SK-N-SH treated with all-trans-retinoic acid at 6 μM for 48 hours (cell line): Measurements from ENCODE around the gene IRAK4.

Source experiments
- ATAC-seq: fragments of 200-7000 bp; cut with Tn5 transposase; 3 replicates; pipeline ENCODE4 v1.9.1; 2020; ENCODE audit warnings: mild to moderate bottlenecking, moderate library complexity
- BACH2 ChIP-seq: fragments of 250-450 bp; sonication (Bioruptor Pico); IDR thresholded peaks from 2 replicates; pipeline ENCODE4 v1.9.0; 2021; ENCODE audit warnings: mild to moderate bottlenecking, borderline replicate concordance
- CSDC2 ChIP-seq: fragments of 250-450 bp; sonication (Bioruptor Pico); IDR thresholded peaks from 2 replicates; pipeline ENCODE4 v1.5.0; 2020; ENCODE audit warnings: mild to moderate bottlenecking, moderate library complexity
- CSRNP3 ChIP-seq: fragments of 250-450 bp; sonication (Bioruptor Pico); IDR thresholded peaks from 2 replicates; pipeline ENCODE4 v1.5.1; 2021; ENCODE audit warnings: mild to moderate bottlenecking, moderate library complexity
- ESRRG ChIP-seq: fragments of 250-450 bp; sonication (Bioruptor Pico); IDR thresholded peaks from 2 replicates; pipeline ENCODE4 v1.6.1; 2021; ENCODE audit warnings: mild to moderate bottlenecking
- GLIS3 ChIP-seq: fragments of 250-450 bp; sonication (Bioruptor Pico); IDR thresholded peaks from 2 replicates; pipeline ENCODE4 v1.5.0; 2020; ENCODE audit warnings: mild to moderate bottlenecking, moderate library complexity
- ISL1 ChIP-seq: fragments of 250-450 bp; sonication (Bioruptor Pico); IDR thresholded peaks from 2 replicates; pipeline ENCODE4 v2.1.2; 2022; ENCODE audit warnings: mild to moderate bottlenecking, moderate library complexity
- OSR1 ChIP-seq: fragments of 250-450 bp; sonication (Bioruptor Pico); IDR thresholded peaks from 2 replicates; pipeline ENCODE4 v1.8.0; 2022; ENCODE audit warnings: moderate library complexity, mild to moderate bottlenecking, inconsistent platforms
- PATZ1 ChIP-seq: fragments of 250-450 bp; sonication (Bioruptor Pico); IDR thresholded peaks from 2 replicates; pipeline ENCODE4 v1.8.0; 2020; ENCODE audit warnings: mild to moderate bottlenecking, moderate library complexity, borderline replicate concordance
- PPARA ChIP-seq: fragments of 250-450 bp; sonication (Bioruptor Pico); IDR thresholded peaks from 2 replicates; pipeline ENCODE4 v1.5.0; 2020; ENCODE audit warnings: mild to moderate bottlenecking, borderline replicate concordance
- RARB ChIP-seq: fragments of 250-450 bp; sonication (Bioruptor Pico); IDR thresholded peaks from 2 replicates; pipeline ENCODE4 v1.8.0; 2021; ENCODE audit warnings: mild to moderate bottlenecking, moderate library complexity
- SNAI2 ChIP-seq: fragments of 250-450 bp; sonication (Bioruptor Pico); IDR thresholded peaks from 2 replicates; pipeline ENCODE4 v1.5.0; 2020; ENCODE audit warnings: mild to moderate bottlenecking, moderate library complexity
- TCF4 ChIP-seq: fragments of 250-450 bp; sonication (Bioruptor Pico); IDR thresholded peaks from 2 replicates; pipeline ENCODE4 v1.8.0; 2021; ENCODE audit warnings: mild to moderate bottlenecking, moderate library complexity, borderline replicate concordance
- TOX ChIP-seq: fragments of 250-450 bp; sonication (Bioruptor Pico); IDR thresholded peaks from 2 replicates; pipeline ENCODE4 v1.8.0; 2021; ENCODE audit warnings: mild to moderate bottlenecking, moderate library complexity, borderline replicate concordance
- TSHZ2 ChIP-seq: fragments of 250-450 bp; sonication (Bioruptor Pico); IDR thresholded peaks from 2 replicates; pipeline ENCODE4 v1.5.0; 2020; ENCODE audit warnings: mild to moderate bottlenecking, moderate library complexity
- ZC3H10 ChIP-seq: fragments of 250-450 bp; sonication (Bioruptor Pico); IDR thresholded peaks from 2 replicates; pipeline ENCODE4 v1.5.1; 2021; ENCODE audit warnings: mild to moderate bottlenecking, moderate library complexity
- ZFP3 ChIP-seq: fragments of 250-450 bp; sonication (Bioruptor Pico); IDR thresholded peaks from 2 replicates; pipeline ENCODE4 v1.5.0; 2020; ENCODE audit warnings: mild to moderate bottlenecking, moderate library complexity
- ZNF565 ChIP-seq: fragments of 450-650 bp; formaldehyde crosslinking; conservative IDR thresholded peaks from 2 replicates; pipeline ENCODE4 v1.5.0; 2020; ENCODE audit warnings: low read depth, mild to moderate bottlenecking, moderate library complexity
- ZNF8 ChIP-seq: fragments of 450-650 bp; formaldehyde crosslinking; IDR thresholded peaks from 2 replicates; pipeline ENCODE4 v1.5.0; 2020; ENCODE audit warnings: mild to moderate bottlenecking, moderate library complexity
- TF ChIP-seq, protein P1 (sequence below): fragments of 250-450 bp; sonication (Bioruptor Pico); IDR thresholded peaks from 2 replicates; pipeline ENCODE4 v1.5.1; 2020; ENCODE audit warnings: low read depth, mild to moderate bottlenecking, moderate library complexity
- TF ChIP-seq, protein P2 (sequence below): fragments of 250-450 bp; sonication (Bioruptor Pico); IDR thresholded peaks from 2 replicates; pipeline ENCODE4 v1.8.0; 2021; ENCODE audit warnings: low read depth, mild to moderate bottlenecking, moderate library complexity, borderline replicate concordance

IRAK4 gene

GRCh38 chr12:43807386-43807785 lies 48.6 kb downstream of the IRAK4 start:
- no peak for ATAC-seq

DNA sequence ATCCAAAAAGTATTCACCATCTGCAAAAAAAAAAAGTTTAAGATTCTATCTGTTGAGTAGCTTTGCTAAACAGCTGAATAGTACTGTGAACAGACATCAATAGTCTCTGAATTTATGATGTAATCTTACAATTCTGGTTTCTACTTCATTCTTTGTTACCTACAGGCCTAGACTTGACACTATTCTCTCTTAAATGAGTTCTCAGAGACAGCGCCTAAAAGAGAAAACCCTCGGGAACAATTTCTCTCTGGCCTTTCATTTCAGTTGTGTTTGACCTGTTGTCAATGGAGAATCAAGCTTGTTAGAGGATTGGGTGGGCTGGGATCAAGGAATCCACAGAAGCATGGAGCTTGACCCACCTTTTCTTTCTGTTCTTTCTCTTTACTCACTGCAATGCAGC lies 53.3 kb downstream of the IRAK4 start:
- ATAC-seq, result no peak
- no peak for TF ChIP-seq CSRNP3 (CRISPR knock-in tag)

More at GRCh38 chr12:43807386-43807785, 48.6 kb downstream of the IRAK4 start:
- TF ChIP-seq ZNF8 (CRISPR knock-in tag) (no peak), ISL1 (no peak), ZNF565 (CRISPR knock-in tag) (no peak), RARB (CRISPR knock-in tag) (no peak)
- TF ChIP-seq, protein P1, sequence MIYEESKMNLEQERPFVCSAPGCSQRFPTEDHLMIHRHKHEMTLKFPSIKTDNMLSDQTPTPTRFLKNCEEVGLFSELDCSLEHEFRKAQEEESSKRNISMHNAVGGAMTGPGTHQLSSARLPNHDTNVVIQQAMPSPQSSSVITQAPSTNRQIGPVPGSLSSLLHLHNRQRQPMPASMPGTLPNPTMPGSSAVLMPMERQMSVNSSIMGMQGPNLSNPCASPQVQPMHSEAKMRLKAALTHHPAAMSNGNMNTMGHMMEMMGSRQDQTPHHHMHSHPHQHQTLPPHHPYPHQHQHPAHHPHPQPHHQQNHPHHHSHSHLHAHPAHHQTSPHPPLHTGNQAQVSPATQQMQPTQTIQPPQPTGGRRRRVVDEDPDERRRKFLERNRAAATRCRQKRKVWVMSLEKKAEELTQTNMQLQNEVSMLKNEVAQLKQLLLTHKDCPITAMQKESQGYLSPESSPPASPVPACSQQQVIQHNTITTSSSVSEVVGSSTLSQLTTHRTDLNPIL (CRISPR knock-in tag), result no peak

- ATAC-seq, result no peak
- TF ChIP-seq ISL1 (no peak), GLIS3 (CRISPR knock-in tag) (no peak), PATZ1 (CRISPR knock-in tag) (no peak), ZNF565 (CRISPR knock-in tag) (no peak), ZFP3 (CRISPR knock-in tag) (no peak), OSR1 (CRISPR knock-in tag) (no peak), TCF4 (CRISPR knock-in tag) (no peak), BACH2 (CRISPR knock-in tag) (no peak), ZC3H10 (CRISPR knock-in tag) (no peak), TSHZ2 (CRISPR knock-in tag) (no peak), ESRRG (CRISPR knock-in tag) (no peak), CSRNP3 (CRISPR knock-in tag) (no peak), CSDC2 (CRISPR knock-in tag) (no peak), SNAI2 (CRISPR knock-in tag) (no peak), PPARA (CRISPR knock-in tag) (no peak), TOX (CRISPR knock-in tag) (no peak), ZNF8 (CRISPR knock-in tag) (no peak)
- TF ChIP-seq, protein P2, sequence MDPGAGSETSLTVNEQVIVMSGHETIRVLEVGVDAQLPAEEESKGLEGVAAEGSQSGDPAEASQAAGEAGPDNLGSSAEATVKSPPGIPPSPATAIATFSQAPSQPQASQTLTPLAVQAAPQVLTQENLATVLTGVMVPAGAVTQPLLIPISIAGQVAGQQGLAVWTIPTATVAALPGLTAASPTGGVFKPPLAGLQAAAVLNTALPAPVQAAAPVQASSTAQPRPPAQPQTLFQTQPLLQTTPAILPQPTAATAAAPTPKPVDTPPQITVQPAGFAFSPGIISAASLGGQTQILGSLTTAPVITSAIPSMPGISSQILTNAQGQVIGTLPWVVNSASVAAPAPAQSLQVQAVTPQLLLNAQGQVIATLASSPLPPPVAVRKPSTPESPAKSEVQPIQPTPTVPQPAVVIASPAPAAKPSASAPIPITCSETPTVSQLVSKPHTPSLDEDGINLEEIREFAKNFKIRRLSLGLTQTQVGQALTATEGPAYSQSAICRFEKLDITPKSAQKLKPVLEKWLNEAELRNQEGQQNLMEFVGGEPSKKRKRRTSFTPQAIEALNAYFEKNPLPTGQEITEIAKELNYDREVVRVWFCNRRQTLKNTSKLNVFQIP, result no peak
- TF ChIP-seq, protein P1 (CRISPR knock-in tag), result no peak
These were observed 54.2 kb downstream of the IRAK4 start for GRCh38 chr12:43812926-43813325.
